ENCODE results near the gene PACRG.
A peak's percentile ranks its signal among the peaks of the same experiment; 100 is the strongest.

PACRG gene

GRCh38 chr6:163177007-163177406 is 449.2 kb downstream of the PACRG start:
- no peak overlapping the region for H3K4me3 ChIP-seq (ENCODE audit: low read length)
- TF ChIP-seq CTCF (conservative IDR thresholded peaks at IDR 0.05; ENCODE audit: low read depth, low read length): no peak
- DNase-seq (ENCODE audit: low read depth): no peak

GRCh38 chr6:163177892-163178420 is 450.2 kb downstream of the PACRG start:
- no peak for DNase-seq (ENCODE audit: low read depth)
- TF ChIP-seq CTCF (conservative IDR thresholded peaks at IDR 0.05; ENCODE audit: low read depth, low read length): no peak
- no peak overlapping the region for H3K4me3 ChIP-seq (ENCODE audit: low read length)

- no peak for DNase-seq (ENCODE audit: low read depth)
- no peak overlapping the region for H3K4me3 ChIP-seq (ENCODE audit: low read length)
- TF ChIP-seq CTCF (conservative IDR thresholded peaks at IDR 0.05; ENCODE audit: low read depth, low read length): no peak
These were observed 451.3 kb downstream of the PACRG start for GRCh38 chr6:163179061-163179460.

- no peak for TF ChIP-seq CTCF (conservative IDR thresholded peaks at IDR 0.05; ENCODE audit: low read depth, low read length)
- H3K4me3 ChIP-seq (ENCODE audit: low read length): no peak overlapping the region
- DNase-seq (ENCODE audit: low read depth): no peak
These were observed 451.9 kb downstream of the PACRG start for GRCh38 chr6:163179721-163180120.

- no peak for DNase-seq (ENCODE audit: low read depth)
- no peak overlapping the region for H3K4me3 ChIP-seq (ENCODE audit: low read length)
- peak; percentile 85 for TF ChIP-seq CTCF (conservative IDR thresholded peaks at IDR 0.05; ENCODE audit: low read depth, low read length)
These were observed 453.2 kb downstream of the PACRG start for GRCh38 chr6:163180874-163181541.

GRCh38 chr6:163181666-163182180 is 453.9 kb downstream of the PACRG start:
- DNase-seq (ENCODE audit: low read depth): no peak
- H3K4me3 ChIP-seq (ENCODE audit: low read length): no peak overlapping the region
- no peak for TF ChIP-seq CTCF (conservative IDR thresholded peaks at IDR 0.05; ENCODE audit: low read depth, low read length)

GRCh38 chr6:163182696-163183095 is 454.9 kb downstream of the PACRG start:
- no peak for DNase-seq (ENCODE audit: low read depth)
- H3K4me3 ChIP-seq (ENCODE audit: low read length): no peak overlapping the region
- TF ChIP-seq CTCF (conservative IDR thresholded peaks at IDR 0.05; ENCODE audit: low read depth, low read length): no peak
